Measurements from ENCODE around the gene CRIM1.

Gene CRIM1

GRCh38 chr2:36433311-36434217 lies 78.0 kb downstream of the CRIM1 start:
- DNase-seq = no peak

- no peak for DNase-seq
Observed at GRCh38 chr2:36438449-36438977, 82.9 kb downstream of the CRIM1 start.

- DNase-seq = no peak
Observed at GRCh38 chr2:36439084-36439483, 83.5 kb downstream of the CRIM1 start.

- DNase-seq = no peak
Observed at GRCh38 chr2:36441065-36441625, 85.6 kb downstream of the CRIM1 start.

- DNase-seq = no peak
Observed at GRCh38 chr2:36441816-36442215, 86.2 kb downstream of the CRIM1 start.

- no peak for DNase-seq
Observed at GRCh38 chr2:36444216-36444936, 88.8 kb downstream of the CRIM1 start.

- DNase-seq = no peak
Observed at GRCh38 chr2:36445185-36445866, 89.7 kb downstream of the CRIM1 start.

- DNase-seq = no peak
Observed at GRCh38 chr2:36446294-36446693, 90.7 kb downstream of the CRIM1 start.

GRCh38 chr2:36449213-36449612 lies 93.6 kb downstream of the CRIM1 start:
- DNase-seq = no peak

GRCh38 chr2:36449943-36450392 lies 94.4 kb downstream of the CRIM1 start:
- DNase-seq = no peak

- no peak for DNase-seq
Observed at GRCh38 chr2:36450466-36451196, 95.1 kb downstream of the CRIM1 start.

- DNase-seq = no peak
Observed at GRCh38 chr2:36451512-36451911, 95.9 kb downstream of the CRIM1 start.

- DNase-seq = no peak
Observed at GRCh38 chr2:36452260-36452659, 96.7 kb downstream of the CRIM1 start.

GRCh38 chr2:36453652-36454051 lies 98.1 kb downstream of the CRIM1 start:
- DNase-seq = no peak

- DNase-seq = no peak
Observed at GRCh38 chr2:36455011-36455410, 99.4 kb downstream of the CRIM1 start.

GRCh38 chr2:36455788-36456187 lies 100.2 kb downstream of the CRIM1 start:
- DNase-seq = no peak

- DNase-seq = no peak
Observed at GRCh38 chr2:36456227-36457175, 100.9 kb downstream of the CRIM1 start.

GRCh38 chr2:36458106-36458505 lies 102.5 kb downstream of the CRIM1 start:
- DNase-seq = no peak

- DNase-seq = no peak
Observed at GRCh38 chr2:36459725-36460137, 104.2 kb downstream of the CRIM1 start.

- no peak for DNase-seq
Observed at GRCh38 chr2:36461039-36461681, 105.6 kb downstream of the CRIM1 start.

Data from stimulated activated CD4-positive, alpha-beta T cell treated with anti-CD3 and anti-CD28 coated beads, Interleukin-1b, Interleukin-23, amount 100 ng/mL, for 48 hours (primary cell).